Retina (tissue), 1 donor: ENCODE measurements around the gene NAT9.
A peak's percentile ranks its signal among the peaks of the same experiment; 100 is the strongest.

Source experiments
- DNase-seq: peaks from one replicate; pipeline ENCODE4 v3.0.0-alpha.2; 2016

Gene NAT9

GRCh38 chr17:74776044-74776962 lies at the start of gene NAT9:
Gene NAT9, minus strand, starts transcription at chr17:74776345. Its CDS starts 647 bp downstream, at chr17:74775698.
- peak; percentile 97 for DNase-seq

GRCh38 chr17:74824961-74825627 lies 48.9 kb upstream of the NAT9 start:
- DNase-seq = peak; percentile 40

GRCh38 chr17:74822939-74823367 lies 46.8 kb upstream of the NAT9 start:
- peak; percentile 78 for DNase-seq

GRCh38 chr17:74822335-74822938 lies 46.3 kb upstream of the NAT9 start:
- DNase-seq = no peak

- DNase-seq = peak; percentile 32
Measured at GRCh38 chr17:74821655-74822334, 45.6 kb upstream of the NAT9 start.

GRCh38 chr17:74819801-74820436 lies 43.8 kb upstream of the NAT9 start:
- no peak for DNase-seq

GRCh38 chr17:74818291-74818938 lies 42.3 kb upstream of the NAT9 start:
- peak; percentile 35 for DNase-seq

- peak; percentile 50 for DNase-seq
Measured at GRCh38 chr17:74816905-74817620, 40.9 kb upstream of the NAT9 start.

- peak; percentile 69 for DNase-seq
Measured at GRCh38 chr17:74815550-74816370, 39.6 kb upstream of the NAT9 start.

GRCh38 chr17:74815067-74815466 lies 38.9 kb upstream of the NAT9 start:
- no peak for DNase-seq

- no peak for DNase-seq
Measured at GRCh38 chr17:74814453-74814852, 38.3 kb upstream of the NAT9 start.

GRCh38 chr17:74812109-74813009 lies 36.2 kb upstream of the NAT9 start:
- peak; percentile 55 for DNase-seq

- peak; percentile 54 for DNase-seq
Measured at GRCh38 chr17:74810699-74811485, 34.7 kb upstream of the NAT9 start.

GRCh38 chr17:74808714-74809430 lies 32.7 kb upstream of the NAT9 start:
- DNase-seq = no peak

GRCh38 chr17:74807925-74808324 lies 31.8 kb upstream of the NAT9 start:
- DNase-seq = no peak

- DNase-seq = no peak
Measured at GRCh38 chr17:74807441-74807840, 31.3 kb upstream of the NAT9 start.

- DNase-seq = no peak
Measured at GRCh38 chr17:74806334-74806733, 30.2 kb upstream of the NAT9 start.

GRCh38 chr17:74805591-74805991 lies 29.4 kb upstream of the NAT9 start:
- no peak for DNase-seq
